Liver (tissue), 9 donors: ENCODE results near the gene DENND1C. TPM values are rescaled to one million over a fixed set of nuclear protein-coding genes. Genes with fewer than 3 reads are reported as not detected.

Experiments used
- DNase-seq: peaks from one replicate; pipeline ENCODE4 v3.0.0-alpha.2; 2017; ENCODE audit warnings: low spot score
- H3K27ac ChIP-seq, 2 donors: one replicate each; pipeline ENCODE4 v1.7.0; 2013; ENCODE audit warnings: inconsistent platforms in 2 of 2, low read length in 2 of 2, control low read depth in 1 of 2, low read depth in 1 of 2, mild to moderate bottlenecking in 1 of 2
- H3K27me3 ChIP-seq, 4 donors: one replicate each; pipeline versions ENCODE4 v1.6.1 to v1.7.0; 2013; ENCODE audit warnings: low read length in 3 of 4, inconsistent platforms in 1 of 4, mild to moderate bottlenecking in 1 of 4, moderate library complexity in 1 of 4; ENCODE audit not compliant: control insufficient read depth in 4 of 4, insufficient read depth in 4 of 4
- H3K36me3 ChIP-seq, 4 donors: one replicate each; pipeline versions ENCODE4 v1.6.1 to v1.7.0; 2013; ENCODE audit warnings: low read length in 3 of 4, mild to moderate bottlenecking in 3 of 4, low read depth in 1 of 4, moderate library complexity in 1 of 4; ENCODE audit not compliant: control insufficient read depth in 4 of 4, insufficient read depth in 3 of 4
- H3K4me1 ChIP-seq, 4 donors: one replicate each; pipeline versions ENCODE4 v1.6.1 to v1.7.0; 2013; ENCODE audit warnings: low read length in 3 of 4, mild to moderate bottlenecking in 3 of 4, moderate library complexity in 1 of 4; ENCODE audit not compliant: control insufficient read depth in 4 of 4, insufficient read depth in 4 of 4
- H3K4me3 ChIP-seq, 3 donors: one replicate each; pipeline versions ENCODE4 v1.6.1 to v1.7.0; 2013; ENCODE audit warnings: low read length in 3 of 3, control low read depth in 1 of 3, low read depth in 1 of 3, mild to moderate bottlenecking in 1 of 3
- H3K9ac ChIP-seq, 2 donors: one replicate each; pipeline ENCODE4 v1.7.0; 2013; ENCODE audit warnings: low read length in 2 of 2, mild to moderate bottlenecking in 2 of 2, moderate library complexity in 2 of 2, control low read depth in 1 of 2, low read depth in 1 of 2
- H3K9me3 ChIP-seq, 4 donors: one replicate each; pipeline versions ENCODE4 v1.6.1 to v1.7.0; 2013; ENCODE audit warnings: low read length in 3 of 4; ENCODE audit not compliant: control insufficient read depth in 4 of 4
- ATF3 ChIP-seq: IDR thresholded peaks from 2 replicates; pipeline ENCODE4 v1.6.1; 2016; ENCODE audit warnings: antibody characterized with exemption
- CTCF ChIP-seq: fragments of 150-350 bp; IDR thresholded peaks from 2 replicates; pipeline ENCODE4 v1.5.1; 2017; ENCODE audit warnings: improper control_type of control experiment, low read depth, low read length; ENCODE audit not compliant: missing input control
- EGR1 ChIP-seq, 2 donors: IDR thresholded peaks; 2 replicates each; pipeline ENCODE4 v1.6.1; 2016 to 2018; ENCODE audit warnings: antibody characterized with exemption in 2 of 2, low read depth in 2 of 2
- FOXA1 ChIP-seq: IDR thresholded peaks from 2 replicates; pipeline ENCODE4 v1.6.1; 2016; ENCODE audit warnings: antibody characterized with exemption
- FOXA2 ChIP-seq: IDR thresholded peaks from 2 replicates; pipeline ENCODE4 v1.6.1; 2016; ENCODE audit warnings: antibody characterized with exemption
- GABPA ChIP-seq, 2 donors: IDR thresholded peaks in 1 of 2; conservative IDR thresholded peaks in 1 of 2; 2 replicates each; pipeline ENCODE4 v1.6.1; 2016; ENCODE audit warnings: antibody characterized with exemption in 2 of 2, mild to moderate bottlenecking in 1 of 2, moderate library complexity in 1 of 2
- HNF4A ChIP-seq, 2 donors: conservative IDR thresholded peaks; 2 replicates each; pipeline ENCODE4 v1.6.1; 2016; ENCODE audit warnings: antibody characterized with exemption in 2 of 2, mild to moderate bottlenecking in 2 of 2
- HNF4G ChIP-seq: IDR thresholded peaks from 2 replicates; pipeline ENCODE4 v1.6.1; 2016; ENCODE audit warnings: antibody characterized with exemption
- JUND ChIP-seq, 2 donors: IDR thresholded peaks; 2 replicates each; pipeline ENCODE4 v1.6.1; 2016; ENCODE audit warnings: antibody characterized with exemption in 2 of 2
- MAX ChIP-seq: IDR thresholded peaks from 2 replicates; pipeline ENCODE4 v1.6.1; 2016; ENCODE audit warnings: antibody characterized with exemption
- NR2F2 ChIP-seq: IDR thresholded peaks from 2 replicates; pipeline ENCODE4 v1.6.1; 2016; ENCODE audit warnings: antibody characterized with exemption
- RAD21 ChIP-seq, 2 donors: IDR thresholded peaks; 2 replicates each; pipeline ENCODE4 v1.6.1; 2016; ENCODE audit warnings: antibody characterized with exemption in 2 of 2, mild to moderate bottlenecking in 2 of 2
- RXRA ChIP-seq, 2 donors: IDR thresholded peaks; 2 replicates each; pipeline ENCODE4 v1.6.1; 2017 to 2018; ENCODE audit warnings: antibody characterized with exemption in 2 of 2, mild to moderate bottlenecking in 1 of 2
- SP1 ChIP-seq: IDR thresholded peaks from 2 replicates; pipeline ENCODE4 v1.6.1; 2018; ENCODE audit warnings: antibody characterized with exemption, mild to moderate bottlenecking
- TAF1 ChIP-seq: conservative IDR thresholded peaks from 2 replicates; pipeline ENCODE4 v1.6.1; 2016; ENCODE audit warnings: antibody characterized with exemption, mild to moderate bottlenecking
- YY1 ChIP-seq: IDR thresholded peaks from 2 replicates; pipeline ENCODE4 v1.6.1; 2016; ENCODE audit warnings: antibody characterized with exemption, mild to moderate bottlenecking
- ZBTB33 ChIP-seq: IDR thresholded peaks from 2 replicates; pipeline ENCODE4 v1.6.1; 2016; ENCODE audit warnings: antibody characterized with exemption
- WGBS: extraction: QIAGEN DNeasy Blood & Tissue Kit; methylation state at CpG from one replicate; pipeline ENCODE4 v1.1.7; 2013; 5-methylcytosine and 5-hydroxymethylcytosine counted together
- polyA plus RNA-seq, 2 donors: library from polyadenylated mRNA; stranded (reverse) in 1 of 2; unstranded in 1 of 2; fragments of 200-250 nt in 1 of 2; fragments of >200 nt in 1 of 2; fragmentation: Nextera tagmentation in 1 of 2; extraction: Ambion mirVana in 1 of 2; gene quantifications; one replicate each; pipeline versions ENCODE4 v1.2.1 to v1.2.3, GENCODE V29; 2013 to 2015
- total RNA-seq, 2 donors: library from RNA; depleted of rRNA; stranded (reverse); fragments of >200 nt; gene quantifications; one replicate each; pipeline ENCODE4 v1.2.3, GENCODE V29; 2014
- TF ChIP-seq, protein P1 (sequence below): IDR thresholded peaks from 2 replicates; pipeline ENCODE4 v1.6.1; 2016; ENCODE audit warnings: antibody characterized with exemption, mild to moderate bottlenecking
- donor health status: healthy.
- donor health status: healthy.
- donor health status: healthy.
- donor health status: healthy.
- donor health status: healthy.

DENND1C gene
- total and polyA plus RNA-seq, 4 donors, result 0.99 to 1.5 (median 1.2) TPM

DNA sequence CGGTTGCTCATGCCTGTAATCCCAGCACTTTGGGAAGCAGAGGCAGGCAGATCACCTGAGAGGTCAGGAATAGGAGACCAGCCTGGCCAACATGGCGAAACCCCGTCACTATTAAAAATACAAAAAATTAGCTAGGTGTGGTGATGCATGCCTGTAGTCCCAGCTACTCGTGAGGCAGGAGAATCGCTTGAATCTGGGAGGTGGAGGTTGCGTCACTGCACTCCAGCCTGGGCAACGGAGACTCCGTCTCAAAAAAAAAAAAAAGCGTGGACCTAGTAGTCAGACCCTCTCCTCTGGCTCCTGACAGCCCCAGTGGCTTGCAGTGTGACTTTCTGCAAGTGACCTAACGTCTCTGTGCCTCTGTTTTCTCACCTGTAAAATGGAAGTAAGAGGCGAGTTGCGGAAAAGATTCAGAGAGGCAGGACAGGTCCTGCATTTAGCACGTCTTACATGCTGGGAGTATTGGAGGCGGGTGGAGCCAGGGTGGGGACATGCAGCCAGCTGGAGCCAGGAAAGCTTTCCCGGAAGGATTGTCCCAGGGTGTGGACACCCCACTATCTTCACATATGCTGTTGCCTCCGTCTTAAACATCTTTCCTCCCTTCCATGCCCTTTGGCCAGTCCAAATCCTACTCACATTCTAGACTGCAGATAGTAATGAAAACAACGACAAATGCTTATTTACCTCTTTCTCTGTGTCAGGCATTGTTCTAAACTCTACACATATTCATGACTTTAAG is 17.6 kb upstream of the DENND1C start (continued):
- TF ChIP-seq ZBTB33 (no peak), JUND (IDR thresholded peaks at IDR 0.05) (no peak)

- no peaks in the 10 kb centered on the region for H3K9me3 ChIP-seq
- peaks cover 0 to 8% (median 4%) of the 10 kb centered on the region in 4 donors for H3K4me1 ChIP-seq
- H3K27me3 ChIP-seq, result peaks cover 0 to 3% (median 0%) of the 10 kb centered on the region in 4 donors
- TF ChIP-seq HNF4A (conservative IDR thresholded peaks at IDR 0.05) (no peak), ATF3 (no peak), SP1 (no peak), JUND (IDR thresholded peaks at IDR 0.05) (no peak), RXRA (IDR thresholded peaks at IDR 0.05) (no peak), HNF4G (no peak)
- H3K9ac ChIP-seq, result no peak overlapping the region
- H3K27ac ChIP-seq, result no peak overlapping the region
- WGBS, result 77% methylated on average over 7 of the region's 7 CpGs
- H3K4me3 ChIP-seq, result no peak overlapping the region
- no peaks in the 10 kb centered on the region for H3K36me3 ChIP-seq
- no peak for DNase-seq
These were observed 16.9 kb upstream of the DENND1C start for GRCh38 chr19:6498294-6499036.

GRCh38 chr19:6495947-6496346 is 14.4 kb upstream of the DENND1C start:
- no peak for DNase-seq
- Histone ChIP-seq H3K4me3 (no peak overlapping the region), H3K4me1 (no peaks in the 10 kb centered on the region), H3K9me3 (peaks cover 0 to 11% (median 6%) of the 10 kb centered on the region in 4 donors), H3K27ac (no peak overlapping the region), H3K9ac (no peak overlapping the region), H3K27me3 (no peaks in the 10 kb centered on the region), H3K36me3 (no peaks in the 10 kb centered on the region)
- TF ChIP-seq MAX (no peak), SP1 (no peak), HNF4G (no peak), ZBTB33 (no peak), RAD21 (IDR thresholded peaks at IDR 0.05) (no peak), JUND (IDR thresholded peaks at IDR 0.05) (no peak), CTCF (no peak), FOXA2 (no peak), HNF4A (conservative IDR thresholded peaks at IDR 0.05) (no peak), GABPA (IDR thresholded peaks at IDR 0.05 in 1 of 2, conservative IDR thresholded peaks at IDR 0.05 in 1 of 2) (no peak), TAF1 (no peak), YY1 (no peak), EGR1 (IDR thresholded peaks at IDR 0.05; ENCODE audit: low read depth in 2 of 2) (no peak), FOXA1 (no peak), RXRA (IDR thresholded peaks at IDR 0.05) (no peak), ATF3 (no peak), NR2F2 (no peak)
- TF ChIP-seq, protein P1, sequence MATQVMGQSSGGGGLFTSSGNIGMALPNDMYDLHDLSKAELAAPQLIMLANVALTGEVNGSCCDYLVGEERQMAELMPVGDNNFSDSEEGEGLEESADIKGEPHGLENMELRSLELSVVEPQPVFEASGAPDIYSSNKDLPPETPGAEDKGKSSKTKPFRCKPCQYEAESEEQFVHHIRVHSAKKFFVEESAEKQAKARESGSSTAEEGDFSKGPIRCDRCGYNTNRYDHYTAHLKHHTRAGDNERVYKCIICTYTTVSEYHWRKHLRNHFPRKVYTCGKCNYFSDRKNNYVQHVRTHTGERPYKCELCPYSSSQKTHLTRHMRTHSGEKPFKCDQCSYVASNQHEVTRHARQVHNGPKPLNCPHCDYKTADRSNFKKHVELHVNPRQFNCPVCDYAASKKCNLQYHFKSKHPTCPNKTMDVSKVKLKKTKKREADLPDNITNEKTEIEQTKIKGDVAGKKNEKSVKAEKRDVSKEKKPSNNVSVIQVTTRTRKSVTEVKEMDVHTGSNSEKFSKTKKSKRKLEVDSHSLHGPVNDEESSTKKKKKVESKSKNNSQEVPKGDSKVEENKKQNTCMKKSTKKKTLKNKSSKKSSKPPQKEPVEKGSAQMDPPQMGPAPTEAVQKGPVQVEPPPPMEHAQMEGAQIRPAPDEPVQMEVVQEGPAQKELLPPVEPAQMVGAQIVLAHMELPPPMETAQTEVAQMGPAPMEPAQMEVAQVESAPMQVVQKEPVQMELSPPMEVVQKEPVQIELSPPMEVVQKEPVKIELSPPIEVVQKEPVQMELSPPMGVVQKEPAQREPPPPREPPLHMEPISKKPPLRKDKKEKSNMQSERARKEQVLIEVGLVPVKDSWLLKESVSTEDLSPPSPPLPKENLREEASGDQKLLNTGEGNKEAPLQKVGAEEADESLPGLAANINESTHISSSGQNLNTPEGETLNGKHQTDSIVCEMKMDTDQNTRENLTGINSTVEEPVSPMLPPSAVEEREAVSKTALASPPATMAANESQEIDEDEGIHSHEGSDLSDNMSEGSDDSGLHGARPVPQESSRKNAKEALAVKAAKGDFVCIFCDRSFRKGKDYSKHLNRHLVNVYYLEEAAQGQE, result no peak
- WGBS, result 97% methylated on average over 19 of the region's 19 CpGs
